GM19328 (cell line): ENCODE results near the gene CEBPB.
"Not testable (repeated sequence)": the region's sequence is repeated elsewhere in the genome, so short reads cannot be mapped to it uniquely, and the experiment has no call there.

Source experiments
- ATAC-seq: cut with Tn5 transposase; IDR thresholded peaks from one replicate; pipeline ENCODE4 v1.9.1; 2021; ENCODE audit warnings: mild to moderate bottlenecking, moderate library complexity; ENCODE audit not compliant: unreplicated experiment

The CEBPB gene

GRCh38 chr20:50169329-50169823, 21.3 kb upstream of the CEBPB start:
- no peak for ATAC-seq

DNA sequence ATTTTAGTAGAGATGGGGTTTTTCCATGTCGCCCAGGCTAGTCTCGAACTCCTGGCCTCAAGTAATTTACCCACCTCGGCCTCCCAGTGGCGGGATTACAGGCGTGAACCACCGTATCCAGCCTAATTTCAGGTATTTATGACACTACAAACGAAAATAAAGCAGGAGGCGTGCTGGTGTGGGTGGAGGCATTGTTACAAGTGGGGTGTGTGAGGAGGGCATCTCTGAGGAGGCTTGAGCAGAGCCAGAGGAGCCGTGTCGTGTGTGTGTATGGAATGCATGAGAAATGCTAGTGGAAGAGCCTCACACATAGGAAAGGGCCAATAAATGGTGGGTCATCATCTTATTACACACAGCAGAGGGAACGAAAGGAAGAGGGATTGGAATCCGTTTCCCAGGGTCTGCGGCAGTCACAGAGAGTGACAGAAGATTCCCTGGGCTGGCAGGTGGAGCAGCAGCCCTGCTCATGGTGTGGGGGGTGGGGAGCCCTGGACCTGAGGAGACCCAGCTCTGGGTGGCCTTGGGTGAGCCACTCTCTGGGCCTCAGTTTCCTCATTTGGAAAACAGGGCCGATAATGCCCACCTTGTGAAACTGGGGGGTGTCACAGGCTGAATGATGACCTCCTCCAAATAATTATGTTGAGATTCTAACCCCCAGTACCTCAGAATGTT, 19.9 kb upstream of the CEBPB start:
- ATAC-seq = no peak

DNA sequence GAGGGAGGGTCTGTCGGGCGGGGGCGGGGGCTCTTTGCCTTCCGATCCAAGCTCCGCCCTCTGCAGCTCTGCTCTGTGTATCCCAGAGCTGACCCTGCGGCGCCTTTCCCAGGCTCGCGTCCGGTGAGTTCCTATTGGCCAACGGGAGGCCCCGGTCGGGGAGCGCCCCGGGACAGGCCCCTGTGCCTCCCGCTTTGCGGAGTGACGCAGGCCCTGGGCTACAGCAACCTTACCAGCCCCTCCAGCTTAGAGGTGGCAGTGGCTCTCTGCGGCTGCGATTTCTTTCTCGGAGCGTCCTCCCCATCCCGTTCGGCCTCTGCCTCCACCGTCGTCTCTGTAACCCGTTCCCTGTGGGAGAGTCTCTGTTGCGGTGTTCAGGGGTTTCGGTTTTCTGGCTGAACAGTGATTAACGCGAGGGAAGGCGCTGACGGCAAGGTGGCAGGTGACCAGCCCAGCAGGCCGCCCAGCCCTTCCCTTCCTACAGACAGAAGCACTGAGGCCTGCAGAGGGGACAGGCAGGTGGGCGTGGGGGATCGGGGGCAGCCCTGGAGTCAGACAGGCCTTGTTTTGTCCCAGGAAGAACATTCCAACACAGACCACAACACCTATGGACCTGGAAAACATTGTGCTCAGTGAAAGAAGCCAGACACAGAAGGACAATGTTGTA, 18.1 kb upstream of the CEBPB start:
- no peak for ATAC-seq

DNA sequence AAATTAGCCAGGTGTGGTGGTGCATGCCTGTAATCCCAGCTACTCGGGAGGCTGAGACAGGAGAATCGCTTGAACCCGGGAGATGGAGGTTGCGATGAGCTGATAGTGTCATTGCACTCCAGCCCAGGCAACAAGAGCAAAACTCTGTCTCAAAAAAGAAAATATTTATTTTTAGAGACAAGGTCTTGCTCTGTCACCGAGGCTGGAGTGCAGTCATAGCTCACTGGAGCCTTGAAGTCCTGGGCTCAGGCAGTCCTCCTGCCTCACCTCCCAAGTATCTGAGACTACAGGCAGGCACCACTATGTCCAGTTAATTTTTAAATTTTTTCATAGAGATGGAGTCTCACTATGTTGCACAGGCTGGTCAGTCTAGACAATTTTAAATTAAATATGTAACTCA, 16.2 kb upstream of the CEBPB start:
- ATAC-seq = no peak

GRCh38 chr20:50175938-50176933, 14.4 kb upstream of the CEBPB start:
- no peak for ATAC-seq

GRCh38 chr20:50178672-50179071, 12.0 kb upstream of the CEBPB start:
- not testable (repeated sequence) for ATAC-seq

- ATAC-seq = no peak
These were observed 9.3 kb upstream of the CEBPB start for GRCh38 chr20:50181344-50181743.

DNA sequence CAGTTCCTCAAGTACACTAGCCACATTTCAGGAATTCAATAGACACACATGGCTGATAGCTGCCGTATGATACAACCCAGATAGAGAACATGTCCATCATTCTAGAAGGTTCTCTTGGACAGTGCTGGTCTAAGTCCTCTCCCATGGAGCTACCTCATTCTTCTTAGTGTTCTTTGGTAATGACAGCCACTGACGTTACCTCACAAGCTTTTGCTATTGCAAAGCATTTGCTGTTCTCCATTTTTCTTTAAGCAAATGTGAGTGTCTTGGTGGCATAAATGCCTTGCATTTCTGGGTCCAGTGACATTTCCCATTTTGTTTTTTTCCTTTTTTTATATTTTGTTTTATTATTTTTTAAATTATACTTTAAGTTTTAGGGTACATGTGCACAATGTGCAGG, 8.3 kb upstream of the CEBPB start:
- ATAC-seq = no peak

DNA sequence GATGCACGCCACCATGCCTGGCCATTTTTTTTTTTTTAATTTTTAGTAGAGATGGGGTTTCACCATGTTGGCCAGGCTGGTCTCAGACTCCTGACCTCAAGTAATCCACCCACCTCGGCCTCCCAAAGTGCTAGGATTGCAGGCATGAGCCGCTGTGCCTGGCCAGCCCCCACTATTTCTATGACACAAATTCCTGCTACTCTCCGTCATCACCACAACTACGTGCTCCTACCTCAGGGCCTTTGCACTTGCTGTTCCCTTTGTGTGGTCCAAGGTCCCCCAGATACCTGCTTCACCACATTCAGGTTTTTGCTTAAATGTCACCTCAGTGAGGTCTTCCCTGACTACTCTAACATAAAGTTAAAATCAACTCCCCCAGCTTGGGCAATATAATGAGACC, 5.2 kb upstream of the CEBPB start:
- no peak for ATAC-seq

DNA sequence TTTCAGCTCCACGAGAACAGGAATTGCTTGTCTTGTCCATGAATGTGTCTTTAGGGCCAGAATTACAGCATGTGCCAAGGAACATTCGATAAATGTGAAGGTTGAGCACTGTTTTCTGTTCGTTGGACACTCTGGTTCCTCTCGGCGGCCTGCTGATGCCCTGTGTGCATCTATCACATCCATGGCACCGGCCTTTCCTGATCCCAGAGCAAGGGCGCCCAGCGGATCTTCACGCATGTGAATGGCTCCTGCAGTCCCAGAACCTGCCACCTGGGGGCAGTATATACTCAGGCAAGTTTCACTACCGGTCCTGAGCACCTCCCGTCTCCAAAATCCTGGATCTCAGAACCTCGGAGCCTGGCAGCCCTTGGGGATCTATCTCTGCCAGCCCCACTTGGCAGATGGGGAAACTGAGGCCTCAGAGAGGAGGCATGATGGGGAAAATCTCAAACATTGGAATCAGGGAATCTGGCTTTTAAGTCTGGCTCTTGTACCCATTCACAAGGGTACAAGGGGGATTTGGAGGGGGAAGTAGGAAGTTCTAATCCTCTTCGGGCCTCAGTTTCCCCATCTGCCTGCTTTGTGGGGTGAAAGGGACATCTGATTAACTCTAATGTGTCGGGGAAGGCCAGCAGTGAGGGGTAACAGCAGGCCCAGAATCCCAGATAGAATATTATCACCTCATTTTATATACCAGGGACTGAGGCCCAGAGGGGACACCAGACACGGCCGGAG, 4.3 kb upstream of the CEBPB start:
- ATAC-seq = no peak

DNA sequence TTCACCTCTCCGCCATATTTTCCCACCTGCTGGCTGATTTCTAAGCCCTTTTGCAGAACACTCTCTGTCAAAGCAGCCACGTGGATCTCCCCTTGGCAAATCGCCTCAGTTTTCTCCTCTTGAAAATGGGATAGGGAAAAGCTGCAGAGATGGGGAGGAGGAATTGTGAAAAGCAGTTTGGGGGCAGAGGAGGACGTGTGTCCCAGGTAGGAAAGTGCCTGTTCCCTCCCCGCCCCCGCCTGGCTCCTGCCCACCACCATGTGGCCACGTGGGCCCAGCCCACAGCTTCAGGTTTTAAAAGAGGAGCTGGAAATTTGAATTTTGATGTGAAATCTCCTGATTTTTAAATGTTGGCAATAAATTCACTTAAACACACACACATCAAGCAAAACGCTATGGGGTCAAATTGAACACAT, 3.6 kb upstream of the CEBPB start:
- no peak for ATAC-seq

DNA sequence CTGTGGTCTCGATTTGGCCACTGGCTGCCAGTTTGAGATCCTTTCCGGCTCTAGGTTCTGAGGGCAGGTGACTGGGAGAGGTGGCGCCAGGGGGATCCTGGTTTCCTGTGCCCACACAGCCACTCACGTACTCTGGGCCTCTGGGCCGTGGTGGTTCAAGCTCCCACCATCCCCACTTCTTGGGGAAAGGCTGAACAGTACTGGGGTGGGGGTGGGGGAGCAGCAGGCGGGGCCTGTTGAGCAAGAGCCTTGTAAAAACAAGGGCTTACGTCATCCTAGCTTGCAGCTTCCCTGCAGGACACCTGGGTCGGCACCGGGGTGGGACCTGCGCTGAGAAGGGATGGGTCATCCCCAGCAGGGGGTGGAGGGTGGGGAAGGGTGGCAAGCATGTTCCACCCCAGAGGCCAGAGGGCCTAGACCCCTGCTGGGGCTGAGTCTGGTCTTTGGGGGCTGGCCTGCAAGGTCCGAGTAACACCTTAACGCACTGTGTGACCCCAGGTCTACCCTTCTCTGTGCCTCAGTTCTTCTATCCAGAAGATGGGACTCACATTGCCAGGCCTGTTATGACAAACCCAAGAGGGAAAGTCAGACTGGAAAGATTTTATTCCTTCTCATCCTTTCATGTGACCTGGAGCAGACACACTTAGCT, 3.1 kb upstream of the CEBPB start:
- no peak for ATAC-seq

DNA sequence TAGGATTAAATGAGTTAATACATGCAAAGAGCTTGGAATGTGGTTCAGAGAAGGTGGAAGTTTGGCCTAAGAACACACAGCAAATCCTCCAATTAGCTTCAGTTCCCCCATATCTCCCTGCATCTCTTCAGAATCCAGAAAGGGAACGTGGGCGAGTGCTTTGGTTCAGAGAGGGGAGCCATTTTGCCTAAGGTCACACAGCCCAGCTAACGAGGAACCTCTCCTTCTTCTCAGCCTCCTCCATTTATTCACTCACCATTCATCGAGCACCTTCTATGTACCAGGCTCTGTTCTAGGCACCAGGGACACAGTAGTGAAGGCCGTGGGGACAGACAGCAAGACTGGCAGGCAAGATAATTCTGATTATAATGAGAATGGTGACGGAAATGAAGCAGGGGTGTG, 2.3 kb upstream of the CEBPB start:
- ATAC-seq = no peak

DNA sequence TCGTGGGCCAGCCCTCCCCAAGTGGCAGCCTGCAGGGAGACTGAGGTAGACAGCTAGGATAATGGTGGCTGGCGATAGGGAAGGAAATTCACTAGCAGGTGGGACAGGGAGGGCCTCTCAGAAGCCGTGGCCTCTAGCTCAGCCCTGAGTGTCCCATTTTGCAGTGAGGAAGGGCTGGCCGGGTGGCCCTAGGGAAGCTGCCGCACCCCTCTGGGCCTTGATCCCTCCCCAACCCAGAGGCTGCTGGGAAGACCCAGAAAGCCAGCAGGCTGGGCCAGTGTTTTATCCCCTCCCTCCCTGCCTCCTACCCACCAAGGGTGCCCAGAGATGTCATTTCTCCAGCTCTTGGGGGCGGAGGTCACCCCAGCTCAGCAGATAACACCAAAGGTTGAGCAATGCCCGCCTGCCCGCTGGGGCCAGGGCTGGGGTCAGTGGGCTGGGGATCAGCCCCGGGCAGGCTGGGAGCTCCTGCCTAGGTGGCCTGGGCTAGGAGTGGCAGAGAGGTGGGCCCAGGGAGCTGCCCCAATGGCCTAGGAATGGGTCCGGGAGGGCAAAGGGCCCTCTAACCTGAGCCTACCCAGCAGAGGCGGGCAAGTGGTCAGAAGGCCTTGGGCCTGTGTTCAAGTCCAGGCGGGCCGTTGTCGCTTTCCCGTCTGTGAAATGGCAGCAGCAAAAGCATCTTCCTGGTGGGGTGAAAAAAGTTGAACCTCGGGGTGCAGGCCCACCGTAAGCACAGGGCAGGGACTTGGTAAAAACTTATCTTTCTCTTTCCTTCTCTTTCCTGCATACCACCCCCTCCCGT, 1.6 kb upstream of the CEBPB start:
- ATAC-seq = no peak

- ATAC-seq = no peak
These were observed 864 bp upstream of the CEBPB start for GRCh38 chr20:50189681-50190250.

DNA sequence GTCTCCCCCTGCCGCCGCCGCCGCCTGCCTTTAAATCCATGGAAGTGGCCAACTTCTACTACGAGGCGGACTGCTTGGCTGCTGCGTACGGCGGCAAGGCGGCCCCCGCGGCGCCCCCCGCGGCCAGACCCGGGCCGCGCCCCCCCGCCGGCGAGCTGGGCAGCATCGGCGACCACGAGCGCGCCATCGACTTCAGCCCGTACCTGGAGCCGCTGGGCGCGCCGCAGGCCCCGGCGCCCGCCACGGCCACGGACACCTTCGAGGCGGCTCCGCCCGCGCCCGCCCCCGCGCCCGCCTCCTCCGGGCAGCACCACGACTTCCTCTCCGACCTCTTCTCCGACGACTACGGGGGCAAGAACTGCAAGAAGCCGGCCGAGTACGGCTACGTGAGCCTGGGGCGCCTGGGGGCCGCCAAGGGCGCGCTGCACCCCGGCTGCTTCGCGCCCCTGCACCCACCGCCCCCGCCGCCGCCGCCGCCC, 474 bp downstream of the CEBPB start:
- ATAC-seq = no peak

DNA sequence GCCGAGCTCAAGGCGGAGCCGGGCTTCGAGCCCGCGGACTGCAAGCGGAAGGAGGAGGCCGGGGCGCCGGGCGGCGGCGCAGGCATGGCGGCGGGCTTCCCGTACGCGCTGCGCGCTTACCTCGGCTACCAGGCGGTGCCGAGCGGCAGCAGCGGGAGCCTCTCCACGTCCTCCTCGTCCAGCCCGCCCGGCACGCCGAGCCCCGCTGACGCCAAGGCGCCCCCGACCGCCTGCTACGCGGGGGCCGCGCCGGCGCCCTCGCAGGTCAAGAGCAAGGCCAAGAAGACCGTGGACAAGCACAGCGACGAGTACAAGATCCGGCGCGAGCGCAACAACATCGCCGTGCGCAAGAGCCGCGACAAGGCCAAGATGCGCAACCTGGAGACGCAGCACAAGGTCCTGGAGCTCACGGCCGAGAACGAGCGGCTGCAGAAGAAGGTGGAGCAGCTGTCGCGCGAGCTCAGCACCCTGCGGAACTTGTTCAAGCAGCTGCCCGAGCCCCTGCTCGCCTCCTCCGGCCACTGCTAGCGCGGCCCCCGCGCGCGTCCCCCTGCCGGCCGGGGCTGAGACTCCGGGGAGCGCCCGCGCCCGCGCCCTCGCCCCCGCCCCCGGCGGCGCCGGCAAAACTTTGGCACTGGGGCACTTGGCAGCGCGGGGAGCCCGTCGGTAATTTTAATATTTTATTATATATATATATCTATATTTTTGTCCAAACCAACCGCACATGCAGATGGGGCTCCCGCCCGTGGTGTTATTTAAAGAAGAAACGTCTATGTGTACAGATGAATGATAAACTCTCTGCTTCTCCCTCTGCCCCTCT, 1.1 kb downstream of the CEBPB start:
- ATAC-seq = no peak
